Upper lobe of left lung (tissue), 6 donors: Measurements from ENCODE around the gene HOXA6. TPM values are rescaled to one million over a fixed set of nuclear protein-coding genes. Genes with fewer than 3 reads are reported as not detected.
A peak's percentile ranks its signal among the peaks of the same experiment; 100 is the strongest.

ENCODE experiments used
- ATAC-seq, 2 donors: fragments of 200-7000 bp; cut with Tn5 transposase; one replicate each; pipeline ENCODE4 v1.9.1; 2022; ENCODE audit warnings: mild to moderate bottlenecking in 2 of 2, moderate library complexity in 2 of 2; ENCODE audit not compliant: low FRiP score in 2 of 2
- DNase-seq, 2 donors: peaks; one replicate each; pipeline ENCODE4 v3.0.0-alpha.2; 2019 to 2020
- H3K27ac ChIP-seq, 4 donors: fragments of 200-600 bp; sonication (generic); one replicate each; pipeline ENCODE4 v1.5.1; 2016 to 2019
- H3K27me3 ChIP-seq, 4 donors: fragments of 200-600 bp; sonication (generic); one replicate each; pipeline ENCODE4 v1.5.1; 2017 to 2019
- H3K36me3 ChIP-seq, 4 donors: fragments of 200-600 bp; sonication (generic); one replicate each; pipeline ENCODE4 v1.5.1; 2016 to 2019
- H3K4me1 ChIP-seq, 4 donors: fragments of 200-600 bp; sonication (generic); one replicate each; pipeline ENCODE4 v1.5.1; 2018 to 2019
- H3K4me3 ChIP-seq, 4 donors: fragments of 200-600 bp; sonication (generic); one replicate each; pipeline ENCODE4 v1.5.1; 2017 to 2019; ENCODE audit warnings: mild to moderate bottlenecking in 2 of 4, moderate library complexity in 1 of 4
- H3K9me3 ChIP-seq, 4 donors: fragments of 200-600 bp; sonication (generic); one replicate each; pipeline ENCODE4 v1.5.1; 2018 to 2019
- CTCF ChIP-seq, 6 experiments: fragments of 450-650 bp in 4 of 6; fragments of 200-600 bp in 2 of 6; sonication (generic) in 2 of 6; IDR thresholded peaks; one replicate each; pipeline ENCODE4 v1.5.1; 2016 to 2019; ENCODE audit warnings: antibody characterized with exemption in 6 of 6
- EP300 ChIP-seq, 4 donors: sonication (generic); formaldehyde crosslinking; IDR thresholded peaks; one replicate each; pipeline ENCODE4 v1.5.1; 2017; ENCODE audit warnings: antibody characterized with exemption in 4 of 4, control low read depth in 2 of 4
- POLR2A ChIP-seq, 4 donors: fragments of 450-650 bp; IDR thresholded peaks; one replicate each; pipeline ENCODE4 v1.5.1; 2016 to 2017; ENCODE audit warnings: antibody characterized with exemption in 4 of 4, mild to moderate bottlenecking in 2 of 4
- POLR2AphosphoS5 ChIP-seq, 2 donors: sonication (generic); formaldehyde crosslinking; IDR thresholded peaks; one replicate each; pipeline ENCODE4 v1.5.1; 2017; ENCODE audit warnings: antibody characterized with exemption in 2 of 2
- WGBS, 2 donors: methylation state at CpG; one replicate each; pipeline ENCODE4 v1.1.5; 2017 to 2018; 5-methylcytosine and 5-hydroxymethylcytosine counted together
- total RNA-seq, 6 donors: library from RNA; depleted of rRNA in 4 of 6; stranded (reverse); fragments of >200 nt in 4 of 6; gene quantifications; one replicate each; pipeline versions ENCODE4 v1.1.0 to v1.2.1, GENCODE V29; 2016 to 2021
- donor health status: DM: no; HTN: no; CAD: no; lungs with moderate emphysema.
- donor health status: DM: no; HTN: yes; CAD: no; lungs with severe emphysema.

HOXA6 gene
- total RNA-seq, 6 donors from 2014 or later = 0.61 to 8.4 (median 4.0) TPM; not detected in 1

- 7 to 8% methylated on average over 29 to 32 of the region's 46 CpGs for WGBS, 2 donors
- no peak for TF ChIP-seq POLR2A (IDR thresholded peaks at IDR 0.05)
- no peak for TF ChIP-seq CTCF (IDR thresholded peaks at IDR 0.05)
- no peak for TF ChIP-seq POLR2AphosphoS5 (IDR thresholded peaks at IDR 0.05)
- no peak for TF ChIP-seq EP300 (IDR thresholded peaks at IDR 0.05)
Observed at GRCh38 chr7:27169658-27170425, 22.3 kb upstream of the HOXA6 start.

GRCh38 chr7:27168265-27168947 is 20.8 kb upstream of the HOXA6 start:
- no peak overlapping the region for H3K27ac ChIP-seq
- peaks cover 0 to 6% (median 0%) of the 10 kb centered on the region in 4 donors for H3K9me3 ChIP-seq
- peaks cover 13 to 61% (median 50%) of the 10 kb centered on the region in 4 donors for H3K4me1 ChIP-seq
- DNase-seq = peak in 1 of 2 donors; percentile 69
- no peaks in the 10 kb centered on the region for H3K36me3 ChIP-seq
- H3K27me3 ChIP-seq = peaks cover 4 to 94% (median 74%) of the 10 kb centered on the region in 4 donors
- no peak overlapping the region for H3K4me3 ChIP-seq
- no peak for ATAC-seq
- no peak for TF ChIP-seq POLR2A (IDR thresholded peaks at IDR 0.05)
- no peak for TF ChIP-seq EP300 (IDR thresholded peaks at IDR 0.05)
- TF ChIP-seq CTCF (IDR thresholded peaks at IDR 0.05) = no peak
- TF ChIP-seq POLR2AphosphoS5 (IDR thresholded peaks at IDR 0.05) = no peak
- WGBS, 2 donors = 28 to 29% methylated on average over 14 to 21 of the region's 25 CpGs

More at GRCh38 chr7:27169658-27170425, 22.3 kb upstream of the HOXA6 start:
- Histone ChIP-seq H3K4me3 (peak overlapping the region in 2 of 4 donors; percentile 0 to 29), H3K36me3 (no peaks in the 10 kb centered on the region), H3K9me3 (peaks cover 0 to 10% (median 0%) of the 10 kb centered on the region in 4 donors), H3K4me1 (peaks cover 24 to 65% (median 53%) of the 10 kb centered on the region in 4 donors), H3K27ac (no peak overlapping the region), H3K27me3 (peaks cover 4 to 97% (median 83%) of the 10 kb centered on the region in 4 donors)
- ATAC-seq (no peak), DNase-seq (peak in 1 of 2 donors; percentile 67)

GRCh38 chr7:27167916-27168264 is 20.3 kb upstream of the HOXA6 start:
- H3K4me3 ChIP-seq = no peak overlapping the region

More at GRCh38 chr7:27167916-27168264, 20.3 kb upstream of the HOXA6 start:
- no peak for ATAC-seq
- Histone ChIP-seq H3K4me1 (peaks cover 8 to 56% (median 45%) of the 10 kb centered on the region in 4 donors), H3K27ac (no peak overlapping the region), H3K36me3 (no peaks in the 10 kb centered on the region), H3K27me3 (peaks cover 4 to 89% (median 69%) of the 10 kb centered on the region in 4 donors), H3K9me3 (peaks cover 0 to 5% (median 0%) of the 10 kb centered on the region in 4 donors)
- no peak for DNase-seq
- TF ChIP-seq POLR2A (IDR thresholded peaks at IDR 0.05) (no peak), EP300 (IDR thresholded peaks at IDR 0.05) (no peak), CTCF (IDR thresholded peaks at IDR 0.05) (no peak), POLR2AphosphoS5 (IDR thresholded peaks at IDR 0.05) (no peak)
- WGBS, 2 donors = 22 to 39% methylated on average over 4 of the region's 4 CpGs
